Measurements from ENCODE around the gene INF2. TPM values are rescaled to one million over a fixed set of nuclear protein-coding genes. Genes with fewer than 3 reads are reported as not detected.

The INF2 gene
- total and polyA plus RNA-seq, 4 donors = 13.1 to 51.6 (median 25.5) TPM

DNA sequence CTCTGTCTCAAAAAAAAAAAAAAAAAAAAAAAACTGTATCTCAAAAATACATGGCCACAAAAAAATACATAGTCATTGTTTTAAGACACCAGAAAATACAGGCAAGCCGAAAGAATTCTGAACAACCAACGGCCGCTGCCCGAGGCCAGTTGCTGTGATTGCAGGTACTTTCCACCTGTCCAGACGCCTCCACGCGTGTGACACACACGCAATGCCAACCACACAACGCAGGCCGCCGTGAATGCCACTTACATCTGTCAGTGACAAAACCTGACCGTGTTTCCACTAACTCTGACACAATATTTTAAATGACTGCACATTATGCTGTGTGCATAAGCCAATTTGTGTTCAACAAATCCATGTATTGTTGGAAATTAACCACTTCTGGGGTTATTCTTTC lies 22.4 kb upstream of the INF2 start:
- no peak for TF ChIP-seq RXRA (IDR thresholded peaks at IDR 0.05)
- TF ChIP-seq SP1 (IDR thresholded peaks at IDR 0.05) = no peak
- TF ChIP-seq EGR1 (IDR thresholded peaks at IDR 0.05; ENCODE audit: low read depth in 2 of 2) = no peak
- TF ChIP-seq REST (IDR thresholded peaks at IDR 0.05) = no peak
- no peak for TF ChIP-seq FOXA2 (IDR thresholded peaks at IDR 0.05)
- no peak for TF ChIP-seq NR2F2 (IDR thresholded peaks at IDR 0.05)
- TF ChIP-seq, protein P1, sequence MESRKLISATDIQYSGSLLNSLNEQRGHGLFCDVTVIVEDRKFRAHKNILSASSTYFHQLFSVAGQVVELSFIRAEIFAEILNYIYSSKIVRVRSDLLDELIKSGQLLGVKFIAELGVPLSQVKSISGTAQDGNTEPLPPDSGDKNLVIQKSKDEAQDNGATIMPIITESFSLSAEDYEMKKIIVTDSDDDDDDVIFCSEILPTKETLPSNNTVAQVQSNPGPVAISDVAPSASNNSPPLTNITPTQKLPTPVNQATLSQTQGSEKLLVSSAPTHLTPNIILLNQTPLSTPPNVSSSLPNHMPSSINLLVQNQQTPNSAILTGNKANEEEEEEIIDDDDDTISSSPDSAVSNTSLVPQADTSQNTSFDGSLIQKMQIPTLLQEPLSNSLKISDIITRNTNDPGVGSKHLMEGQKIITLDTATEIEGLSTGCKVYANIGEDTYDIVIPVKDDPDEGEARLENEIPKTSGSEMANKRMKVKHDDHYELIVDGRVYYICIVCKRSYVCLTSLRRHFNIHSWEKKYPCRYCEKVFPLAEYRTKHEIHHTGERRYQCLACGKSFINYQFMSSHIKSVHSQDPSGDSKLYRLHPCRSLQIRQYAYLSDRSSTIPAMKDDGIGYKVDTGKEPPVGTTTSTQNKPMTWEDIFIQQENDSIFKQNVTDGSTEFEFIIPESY (IDR thresholded peaks at IDR 0.05) = no peak
- TF ChIP-seq, protein P2, sequence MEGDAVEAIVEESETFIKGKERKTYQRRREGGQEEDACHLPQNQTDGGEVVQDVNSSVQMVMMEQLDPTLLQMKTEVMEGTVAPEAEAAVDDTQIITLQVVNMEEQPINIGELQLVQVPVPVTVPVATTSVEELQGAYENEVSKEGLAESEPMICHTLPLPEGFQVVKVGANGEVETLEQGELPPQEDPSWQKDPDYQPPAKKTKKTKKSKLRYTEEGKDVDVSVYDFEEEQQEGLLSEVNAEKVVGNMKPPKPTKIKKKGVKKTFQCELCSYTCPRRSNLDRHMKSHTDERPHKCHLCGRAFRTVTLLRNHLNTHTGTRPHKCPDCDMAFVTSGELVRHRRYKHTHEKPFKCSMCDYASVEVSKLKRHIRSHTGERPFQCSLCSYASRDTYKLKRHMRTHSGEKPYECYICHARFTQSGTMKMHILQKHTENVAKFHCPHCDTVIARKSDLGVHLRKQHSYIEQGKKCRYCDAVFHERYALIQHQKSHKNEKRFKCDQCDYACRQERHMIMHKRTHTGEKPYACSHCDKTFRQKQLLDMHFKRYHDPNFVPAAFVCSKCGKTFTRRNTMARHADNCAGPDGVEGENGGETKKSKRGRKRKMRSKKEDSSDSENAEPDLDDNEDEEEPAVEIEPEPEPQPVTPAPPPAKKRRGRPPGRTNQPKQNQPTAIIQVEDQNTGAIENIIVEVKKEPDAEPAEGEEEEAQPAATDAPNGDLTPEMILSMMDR (IDR thresholded peaks at IDR 0.05; ENCODE audit: low read depth, low read length, missing input control) = no peak
- TF ChIP-seq GABPA (IDR thresholded peaks at IDR 0.05 in 1 of 2, conservative IDR thresholded peaks at IDR 0.05 in 1 of 2) = no peak
- TF ChIP-seq RAD21 (IDR thresholded peaks at IDR 0.05) = no peak
- TF ChIP-seq, protein P3, sequence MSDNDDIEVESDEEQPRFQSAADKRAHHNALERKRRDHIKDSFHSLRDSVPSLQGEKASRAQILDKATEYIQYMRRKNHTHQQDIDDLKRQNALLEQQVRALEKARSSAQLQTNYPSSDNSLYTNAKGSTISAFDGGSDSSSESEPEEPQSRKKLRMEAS (IDR thresholded peaks at IDR 0.05) = no peak
- no peak for TF ChIP-seq HNF4G (IDR thresholded peaks at IDR 0.05)
- no peak for TF ChIP-seq HNF4A (conservative IDR thresholded peaks at IDR 0.05)
- no peak for TF ChIP-seq FOXA1 (IDR thresholded peaks at IDR 0.05)
- no peak for TF ChIP-seq YY1 (IDR thresholded peaks at IDR 0.05)
- no peak for TF ChIP-seq TAF1 (conservative IDR thresholded peaks at IDR 0.05)
- no peak for TF ChIP-seq ATF3 (IDR thresholded peaks at IDR 0.05)
- no peak for TF ChIP-seq JUND (IDR thresholded peaks at IDR 0.05)
- no peak overlapping the region for H3K4me3 ChIP-seq (ENCODE audit: low read depth in 1 of 3, low read length in 3 of 3)
- H3K27ac ChIP-seq (ENCODE audit: low read depth in 1 of 2, low read length in 2 of 2) = no peak overlapping the region
- WGBS = 97% methylated on average over 12 of the region's 12 CpGs
- no peak overlapping the region for H3K9ac ChIP-seq (ENCODE audit: low read depth in 1 of 2, low read length in 2 of 2)
- no peaks in the 10 kb centered on the region for H3K27me3 ChIP-seq (ENCODE audit: control insufficient read depth in 4 of 4, insufficient read depth in 4 of 4, low read length in 3 of 4)
- H3K36me3 ChIP-seq (ENCODE audit: control insufficient read depth in 4 of 4, insufficient read depth in 3 of 4, low read depth in 1 of 4, low read length in 3 of 4) = no peaks in the 10 kb centered on the region
- peaks cover 0 to 2% (median 0%) of the 10 kb centered on the region in 4 donors for H3K4me1 ChIP-seq (ENCODE audit: control insufficient read depth in 4 of 4, insufficient read depth in 4 of 4, low read length in 3 of 4)
- DNase-seq (ENCODE audit: low spot score) = no peak
- no peaks in the 10 kb centered on the region for H3K9me3 ChIP-seq (ENCODE audit: control insufficient read depth in 4 of 4, low read length in 3 of 4)
